Fibroblast of lung (primary cell): Measurements from ENCODE around the gene BAIAP2. TPM values are rescaled to one million over a fixed set of nuclear protein-coding genes. Genes with fewer than 3 reads are reported as not detected.

Experiments used
- DNase-seq, 2 donors: peaks; one replicate each; pipeline versions ENCODE4 v3.0.0 to v3.0.0-alpha.2; 2010; ENCODE audit warnings: low read depth in 2 of 2
- H2AFZ ChIP-seq: 2 replicates; pipeline ENCODE4 v1.5.1; 2012; ENCODE audit warnings: low read length, control low read depth, inconsistent platforms
- H3K27ac ChIP-seq: 2 replicates; pipeline ENCODE4 v1.5.1; 2011; ENCODE audit warnings: low read length, control low read depth; ENCODE audit not compliant: insufficient read depth
- H3K27me3 ChIP-seq: 2 replicates; pipeline ENCODE4 v1.5.1; 2011; ENCODE audit warnings: mild to moderate bottlenecking, low read length; ENCODE audit not compliant: control insufficient read depth, insufficient read depth
- H3K36me3 ChIP-seq: 2 replicates; pipeline ENCODE4 v1.5.1; 2011; ENCODE audit warnings: low read length; ENCODE audit not compliant: control insufficient read depth, insufficient read depth
- H3K4me1 ChIP-seq: 2 replicates; pipeline ENCODE4 v1.5.1; 2011; ENCODE audit warnings: low read length; ENCODE audit not compliant: control insufficient read depth, insufficient read depth; ENCODE audit errors: extremely low read depth
- H3K4me2 ChIP-seq: 2 replicates; pipeline ENCODE4 v1.5.1; 2011; ENCODE audit warnings: low read length, control low read depth; ENCODE audit not compliant: insufficient read depth; ENCODE audit errors: extremely low read depth
- H3K4me3 ChIP-seq, 4 experiments: fragments of 200-600 bp in 1 of 4; sonication (generic) in 1 of 4; replicated peaks in 1 of 4; 2 replicates each; pipeline ENCODE4 v1.5.1; 2011 to 2016; ENCODE audit warnings: low read length in 4 of 4, low read depth in 3 of 4, mild to moderate bottlenecking in 3 of 4, control low read depth in 2 of 4, inconsistent platforms in 1 of 4, mixed read lengths in 1 of 4; ENCODE audit not compliant: insufficient read depth in 1 of 4; ENCODE audit errors: control extremely low read depth in 1 of 4
- H3K79me2 ChIP-seq: 2 replicates; pipeline ENCODE4 v1.5.1; 2012; ENCODE audit warnings: mild to moderate bottlenecking, low read length, inconsistent platforms; ENCODE audit not compliant: control insufficient read depth, insufficient read depth
- H3K9ac ChIP-seq: 2 replicates; pipeline ENCODE4 v1.5.1; 2011; ENCODE audit warnings: mild to moderate bottlenecking, low read length, control low read depth; ENCODE audit not compliant: insufficient read depth
- H3K9me3 ChIP-seq: 2 replicates; pipeline ENCODE4 v1.5.1; 2012; ENCODE audit warnings: low read depth, low read length; ENCODE audit not compliant: control insufficient read depth, insufficient read depth
- H4K20me1 ChIP-seq: 2 replicates; pipeline ENCODE4 v1.5.1; 2011; ENCODE audit warnings: low read length; ENCODE audit not compliant: control insufficient read depth, insufficient read depth; ENCODE audit errors: extremely low read depth
- EZH2 ChIP-seq: IDR thresholded peaks from 2 replicates; pipeline ENCODE4 v1.5.1; 2012; ENCODE audit warnings: low read length, control low read depth, mild to moderate bottlenecking; ENCODE audit errors: missing control alignments
- polyA plus RNA-seq, 2 donors: library from polyadenylated mRNA; depleted of rRNA in 1 of 2; stranded (reverse) in 1 of 2; unstranded in 1 of 2; fragments of >200 nt; gene quantifications; 2 replicates each; pipeline ENCODE4 v1.2.1, GENCODE V29; 2011 to 2012; ENCODE audit warnings: missing spikeins in 1 of 2
- total RNA-seq: library from RNA; depleted of rRNA; stranded (reverse); fragments of >200 nt; gene quantifications from 2 replicates; pipeline ENCODE4 v1.2.1, GENCODE V29; 2014
- TF ChIP-seq, protein P1 (sequence below), 2 donors: IDR thresholded peaks in 1 of 2; conservative IDR thresholded peaks in 1 of 2; 1 replicate in 1 of 2; 2 replicates in 1 of 2; pipeline ENCODE4 v1.5.1; 2011 to 2012; ENCODE audit warnings: low read length in 2 of 2, control low read depth in 1 of 2, inconsistent platforms in 1 of 2, low read depth in 1 of 2, mild to moderate bottlenecking in 1 of 2

The BAIAP2 gene
- total and polyA plus RNA-seq, 2 donors (not counting 1 experiment from before 2014, with no cell fraction given), result 6.0 to 13.4 TPM

DNA sequence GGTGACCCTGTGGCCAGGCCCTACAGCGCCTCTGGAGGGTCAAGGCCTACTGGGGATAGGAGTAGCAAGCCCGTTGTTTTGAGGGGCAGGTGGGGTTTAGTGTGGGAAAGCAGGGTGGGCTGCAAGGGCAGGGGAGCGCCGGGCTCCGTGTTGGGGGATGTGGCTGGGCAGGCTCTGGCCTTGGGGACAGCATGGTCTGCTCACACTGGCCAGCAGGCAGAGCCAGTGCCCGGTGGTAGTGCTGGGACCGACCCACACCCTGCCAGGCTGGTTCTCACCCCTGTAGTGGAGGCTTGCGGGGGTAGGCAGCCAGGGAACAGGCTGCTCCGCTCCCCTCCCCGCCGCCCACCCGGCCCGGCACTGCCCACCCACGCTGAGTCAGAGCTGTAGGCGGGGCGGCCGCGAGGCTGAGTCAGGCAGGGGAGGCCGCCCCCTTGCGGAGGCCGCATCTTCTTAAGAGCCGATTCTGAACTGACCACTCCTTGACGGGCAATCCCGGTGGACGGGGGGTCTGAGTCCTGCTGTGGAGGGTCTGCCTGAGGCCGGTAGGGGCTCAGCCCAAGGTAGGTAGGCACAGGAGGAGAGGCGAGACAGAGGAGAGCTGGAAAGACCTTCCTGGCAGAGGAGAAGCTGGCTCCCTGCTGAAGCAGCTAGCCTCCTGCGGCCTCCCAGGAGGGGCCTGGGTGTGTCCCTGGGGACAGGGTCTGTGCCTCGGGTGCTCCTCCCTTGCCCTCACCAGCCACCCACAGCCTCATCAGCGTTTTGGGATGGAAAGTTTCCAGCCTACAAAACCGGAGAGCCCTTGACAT, 62.4 kb downstream of the BAIAP2 start:
- Histone ChIP-seq H3K4me3 (peak overlapping the region; percentile 32 to 58 (median 44)), H3K9ac (peak overlapping the region; percentile 78), H3K9me3 (no peaks in the 10 kb centered on the region), H4K20me1 (no peaks in the 10 kb centered on the region), H3K4me2 (peak overlapping the region; percentile 96), H3K27ac (peak overlapping the region; percentile 94), H3K27me3 (no peaks in the 10 kb centered on the region), H2AFZ (peak overlapping the region; percentile 87), H3K79me2 (no peaks in the 10 kb centered on the region), H3K4me1 (peaks cover 32% of the 10 kb centered on the region), H3K36me3 (peaks cover 6% of the 10 kb centered on the region)
- DNase-seq, result peak; percentile 82 to 85
- TF ChIP-seq EZH2, result no peak
- TF ChIP-seq, protein P1, sequence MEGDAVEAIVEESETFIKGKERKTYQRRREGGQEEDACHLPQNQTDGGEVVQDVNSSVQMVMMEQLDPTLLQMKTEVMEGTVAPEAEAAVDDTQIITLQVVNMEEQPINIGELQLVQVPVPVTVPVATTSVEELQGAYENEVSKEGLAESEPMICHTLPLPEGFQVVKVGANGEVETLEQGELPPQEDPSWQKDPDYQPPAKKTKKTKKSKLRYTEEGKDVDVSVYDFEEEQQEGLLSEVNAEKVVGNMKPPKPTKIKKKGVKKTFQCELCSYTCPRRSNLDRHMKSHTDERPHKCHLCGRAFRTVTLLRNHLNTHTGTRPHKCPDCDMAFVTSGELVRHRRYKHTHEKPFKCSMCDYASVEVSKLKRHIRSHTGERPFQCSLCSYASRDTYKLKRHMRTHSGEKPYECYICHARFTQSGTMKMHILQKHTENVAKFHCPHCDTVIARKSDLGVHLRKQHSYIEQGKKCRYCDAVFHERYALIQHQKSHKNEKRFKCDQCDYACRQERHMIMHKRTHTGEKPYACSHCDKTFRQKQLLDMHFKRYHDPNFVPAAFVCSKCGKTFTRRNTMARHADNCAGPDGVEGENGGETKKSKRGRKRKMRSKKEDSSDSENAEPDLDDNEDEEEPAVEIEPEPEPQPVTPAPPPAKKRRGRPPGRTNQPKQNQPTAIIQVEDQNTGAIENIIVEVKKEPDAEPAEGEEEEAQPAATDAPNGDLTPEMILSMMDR (conservative IDR thresholded peaks at IDR 0.05 in 1 of 2, IDR thresholded peaks at IDR 0.05 in 1 of 2; ENCODE audit: low read depth in 1 of 2, low read length in 2 of 2), result peak; percentile 62 to 64

DNA sequence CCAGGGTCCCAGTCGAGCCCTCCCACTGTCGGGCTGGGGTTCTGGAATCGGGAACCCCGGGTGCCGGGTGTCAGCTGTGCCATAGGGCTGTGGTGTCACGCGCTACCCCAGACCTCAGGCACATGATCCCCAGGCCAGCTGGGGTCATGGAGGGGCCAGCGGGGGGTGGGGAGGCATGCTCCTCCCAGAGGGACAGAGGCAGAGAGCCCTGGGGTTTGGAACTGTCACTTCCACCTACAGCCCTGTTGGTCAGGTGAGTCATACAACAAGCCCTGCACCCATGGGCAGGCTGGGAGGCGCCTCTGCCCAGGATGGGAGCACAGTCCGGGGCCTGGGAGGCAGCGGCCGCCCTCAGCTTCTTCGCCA, 63.0 kb downstream of the BAIAP2 start:
- TF ChIP-seq, protein P1 (conservative IDR thresholded peaks at IDR 0.05 in 1 of 2, IDR thresholded peaks at IDR 0.05 in 1 of 2; ENCODE audit: low read depth in 1 of 2, low read length in 2 of 2), result no peak
- no peak for TF ChIP-seq EZH2
- peaks cover 32% of the 10 kb centered on the region for H3K4me1 ChIP-seq
- no peaks in the 10 kb centered on the region for H3K27me3 ChIP-seq
- H3K9ac ChIP-seq, result peak overlapping the region; percentile 78
- H3K4me2 ChIP-seq, result peak overlapping the region; percentile 96
- peaks cover 6% of the 10 kb centered on the region for H3K36me3 ChIP-seq
- no peak overlapping the region for H2AFZ ChIP-seq
- no peaks in the 10 kb centered on the region for H4K20me1 ChIP-seq
- no peaks in the 10 kb centered on the region for H3K9me3 ChIP-seq
- DNase-seq, result peak in 1 of 2 donors; percentile 66
- no peaks in the 10 kb centered on the region for H3K79me2 ChIP-seq
- H3K4me3 ChIP-seq, result peak overlapping the region in 3 of 4 experiments; percentile 35 to 58 (median 53)
- H3K27ac ChIP-seq, result peak overlapping the region; percentile 94

- H3K4me2 ChIP-seq, result no peak overlapping the region
- H2AFZ ChIP-seq, result no peak overlapping the region
- H3K4me3 ChIP-seq, result no peak overlapping the region
- H4K20me1 ChIP-seq, result no peaks in the 10 kb centered on the region
- H3K9me3 ChIP-seq, result no peaks in the 10 kb centered on the region
- no peaks in the 10 kb centered on the region for H3K79me2 ChIP-seq
- H3K27ac ChIP-seq, result no peak overlapping the region
- no peak for DNase-seq
- no peak for TF ChIP-seq EZH2
- TF ChIP-seq, protein P1 (conservative IDR thresholded peaks at IDR 0.05 in 1 of 2, IDR thresholded peaks at IDR 0.05 in 1 of 2; ENCODE audit: low read depth in 1 of 2, low read length in 2 of 2), result no peak
- peaks cover 6% of the 10 kb centered on the region for H3K36me3 ChIP-seq
- H3K9ac ChIP-seq, result no peak overlapping the region
- H3K27me3 ChIP-seq, result no peaks in the 10 kb centered on the region
- peaks cover 24% of the 10 kb centered on the region for H3K4me1 ChIP-seq
These were observed 64.9 kb downstream of the BAIAP2 start for GRCh38 chr17:81099888-81100287.
